ENCODE data around the gene TRMT1. TPM values are rescaled to one million over a fixed set of nuclear protein-coding genes. Genes with fewer than 3 reads are reported as not detected.
A peak's percentile ranks its signal among the peaks of the same experiment; 100 is the strongest.

The TRMT1 gene
- total and polyA plus RNA-seq, 2 experiments from 2014 or later = 88.6 to 90.1 TPM

GRCh38 chr19:13133241-13133870, 16.8 kb upstream of the TRMT1 start:
- ATAC-seq = no peak; the same call in 2 of the 3 replicates
- peaks cover 5% of the 10 kb centered on the region; the same call in 1 of the 2 replicates for H3K36me3 ChIP-seq (ENCODE audit: insufficient read depth)
- Mint-ChIP-seq H3K27ac (no peak overlapping the region), H3K4me3 (no peak overlapping the region), H3K36me3 (ENCODE audit: low read depth) (peaks cover 53% of the 10 kb centered on the region), H3K9me3 (no peaks in the 10 kb centered on the region), H3K27me3 (ENCODE audit: insufficient read depth, low read depth, poor library complexity) (peaks cover 14% of the 10 kb centered on the region), H3K4me1 (peaks cover 3% of the 10 kb centered on the region; the same call in 2 of the 3 replicates)
- DNase-seq (ENCODE audit: low spot score) = no peak
- no peak overlapping the region for H3K4me3 ChIP-seq
- no peaks in the 10 kb centered on the region for H3F3A ChIP-seq (replicated peaks; ENCODE audit: low read depth)
- H3K9me2 ChIP-seq (ENCODE audit: insufficient read depth) = no peaks in the 10 kb centered on the region
- 0 out of 2 replicates have a peak overlapping the region, but pooled peaks have one; percentile 66 for H3K27ac ChIP-seq (ENCODE audit: low read depth)
- TF ChIP-seq CREB1 (CRISPR knock-in tag; IDR thresholded peaks at IDR 0.05; ENCODE audit: low read depth) (no peak), NANOG (IDR thresholded peaks at IDR 0.05; ENCODE audit: borderline replicate concordance) (no peak), REST (IDR thresholded peaks at IDR 0.05; ENCODE audit: unreplicated experiment) (no peak), EZH2 (IDR thresholded peaks at IDR 0.05; ENCODE audit: low read depth, unreplicated experiment) (no peak), STAT1 (IDR thresholded peaks at IDR 0.05; ENCODE audit: unreplicated experiment) (no peak), ETS1 (IDR thresholded peaks at IDR 0.05) (no peak), ZNF462 (CRISPR knock-in tag; IDR thresholded peaks at IDR 0.05) (no peak)
- H3K27me3 ChIP-seq (ENCODE audit: insufficient read depth) = no peaks in the 10 kb centered on the region
- H4K20me1 ChIP-seq (replicated peaks; ENCODE audit: insufficient read depth) = peaks cover 59% of the 10 kb centered on the region
- no peak overlapping the region for H3K4me2 ChIP-seq
- H3K4me1 ChIP-seq (ENCODE audit: insufficient read depth) = no peaks in the 10 kb centered on the region
- no peak overlapping the region for H2AFZ ChIP-seq
- H3K79me2 ChIP-seq (replicated peaks; ENCODE audit: insufficient read depth) = peaks cover 65% of the 10 kb centered on the region

Measured in GM23338 (cell line).